HG03103 (cell line): ENCODE results near the gene TDRD7.

Source experiments
- ATAC-seq: cut with Tn5 transposase; IDR thresholded peaks from one replicate; pipeline ENCODE4 v1.9.1; 2021; ENCODE audit warnings: low read depth; ENCODE audit not compliant: unreplicated experiment

Gene TDRD7

DNA sequence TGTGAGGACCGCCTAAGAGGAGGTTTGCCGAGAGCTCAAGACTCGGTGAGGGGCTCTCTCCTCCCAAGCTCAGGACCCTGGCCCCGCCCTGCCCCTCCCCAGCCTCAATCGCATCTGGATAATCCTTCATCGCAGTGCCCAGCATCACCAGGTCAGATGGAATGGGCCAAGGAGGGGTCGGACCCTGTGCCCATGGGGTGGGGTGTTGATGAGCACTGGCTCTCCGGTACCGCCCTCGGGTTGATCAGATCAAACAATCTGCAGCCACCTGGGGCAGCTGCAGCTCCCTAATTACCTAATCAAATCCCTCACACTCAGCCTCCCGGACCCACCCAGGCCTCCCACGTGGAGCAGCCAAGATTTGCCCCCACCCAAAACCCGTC is 24.4 kb upstream of the TDRD7 start:
- ATAC-seq: no peak

DNA sequence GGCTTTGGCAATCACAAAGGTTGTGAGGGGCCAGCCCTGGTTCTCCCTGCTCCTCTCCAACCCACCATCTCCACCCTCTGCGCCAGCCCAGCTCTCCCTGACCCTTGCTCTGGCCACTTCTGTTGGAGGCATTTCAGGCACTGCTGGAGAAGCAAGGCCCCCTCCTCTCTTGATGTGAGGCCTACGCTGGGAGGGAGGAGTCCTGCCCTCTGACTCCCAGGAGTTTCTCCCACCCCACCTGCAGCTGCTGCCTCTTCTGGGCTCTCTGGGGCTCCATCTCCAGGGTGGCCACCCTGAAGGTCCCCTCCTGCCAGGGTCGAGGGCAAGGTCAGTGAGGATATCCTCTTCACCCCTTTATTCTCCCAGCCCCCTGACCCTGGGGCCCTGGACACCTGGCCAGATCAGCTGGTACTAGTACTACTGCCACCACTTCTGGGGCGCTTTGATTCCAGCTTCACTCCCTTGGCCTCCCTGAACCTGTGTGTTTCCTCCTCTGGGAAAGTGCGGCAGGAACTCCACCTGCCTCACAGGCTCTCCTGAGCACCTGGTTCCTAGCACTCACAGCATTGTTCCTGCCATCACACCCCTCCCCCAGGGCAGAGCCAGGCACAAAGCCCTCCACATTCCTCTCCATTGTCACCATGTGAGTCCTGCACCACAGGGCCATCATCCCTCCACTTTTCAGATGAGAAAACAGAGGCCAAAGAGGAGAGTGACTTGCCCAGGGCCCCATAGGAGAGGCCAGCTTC is 23.8 kb upstream of the TDRD7 start:
- no peak for ATAC-seq

DNA sequence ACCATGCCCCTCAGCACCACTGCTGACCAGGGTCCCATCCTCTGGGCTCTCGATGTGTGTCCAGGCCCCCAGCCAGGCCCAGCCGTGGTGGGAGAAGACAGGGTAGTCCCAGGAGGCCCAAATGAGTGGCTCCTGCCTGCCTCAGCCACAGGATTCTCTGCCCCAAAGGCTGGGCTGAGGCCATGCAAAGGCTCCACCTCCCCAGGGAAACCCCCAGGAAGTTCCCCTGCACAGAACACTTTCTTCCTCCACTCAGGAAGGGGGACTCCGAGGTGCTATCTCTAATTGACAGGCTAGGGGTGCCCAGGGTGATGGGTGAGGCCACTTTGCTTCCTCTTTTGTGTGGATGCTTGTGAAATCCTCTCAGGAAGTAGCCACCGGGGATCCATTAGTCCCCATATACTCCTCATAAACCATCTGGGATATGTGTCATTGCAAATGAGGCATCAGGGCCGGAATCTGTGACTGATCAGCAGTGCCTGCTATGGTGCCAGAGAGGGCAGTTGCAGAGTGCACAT is 23.1 kb upstream of the TDRD7 start:
- ATAC-seq: peak; percentile 52

DNA sequence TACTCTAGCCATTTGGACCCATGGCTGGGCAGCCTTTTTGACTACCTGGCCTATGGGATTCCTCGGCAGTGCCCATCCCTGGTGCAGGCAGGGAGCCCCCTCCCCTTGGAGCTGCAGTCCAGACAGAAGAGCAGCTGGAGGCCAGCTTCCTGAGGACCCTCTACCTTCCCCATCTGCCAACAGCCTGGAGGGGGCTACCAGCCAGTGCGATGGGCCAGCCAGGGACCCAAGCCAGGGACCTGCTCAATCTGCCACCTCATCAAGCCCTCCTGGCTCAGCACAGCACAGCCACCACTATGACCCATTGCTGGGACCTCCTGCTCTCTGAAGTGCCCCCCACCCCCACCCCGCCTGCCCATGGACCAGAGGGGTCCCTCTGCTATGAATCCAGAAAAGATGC is 22.6 kb upstream of the TDRD7 start:
- ATAC-seq: no peak

- ATAC-seq: no peak
Observed at GRCh38 chr9:97390791-97391406, 21.0 kb upstream of the TDRD7 start.

GRCh38 chr9:97394881-97395280 is 17.0 kb upstream of the TDRD7 start:
- ATAC-seq: no peak

- ATAC-seq: no peak
Observed at GRCh38 chr9:97395745-97396144, 16.2 kb upstream of the TDRD7 start.

DNA sequence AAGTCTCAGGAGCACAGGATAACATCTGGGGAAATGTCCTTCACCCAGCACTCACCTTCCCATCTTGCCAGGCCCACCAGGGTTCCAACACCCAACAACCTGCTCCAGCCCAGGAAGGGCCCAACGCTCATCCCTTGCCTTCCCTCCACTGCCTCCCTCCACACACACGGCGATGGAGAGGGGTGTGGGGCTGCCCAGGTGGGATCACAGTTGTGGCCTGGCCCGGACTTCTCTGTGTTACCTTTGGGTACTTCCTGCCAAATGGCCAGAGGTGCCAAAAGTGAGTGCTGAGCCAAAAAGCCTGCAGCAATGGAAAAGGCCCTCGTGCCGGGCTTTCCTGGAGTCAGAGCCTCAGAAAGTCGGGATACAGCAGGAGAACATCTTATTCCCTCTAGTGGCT is 15.6 kb upstream of the TDRD7 start:
- no peak for ATAC-seq

DNA sequence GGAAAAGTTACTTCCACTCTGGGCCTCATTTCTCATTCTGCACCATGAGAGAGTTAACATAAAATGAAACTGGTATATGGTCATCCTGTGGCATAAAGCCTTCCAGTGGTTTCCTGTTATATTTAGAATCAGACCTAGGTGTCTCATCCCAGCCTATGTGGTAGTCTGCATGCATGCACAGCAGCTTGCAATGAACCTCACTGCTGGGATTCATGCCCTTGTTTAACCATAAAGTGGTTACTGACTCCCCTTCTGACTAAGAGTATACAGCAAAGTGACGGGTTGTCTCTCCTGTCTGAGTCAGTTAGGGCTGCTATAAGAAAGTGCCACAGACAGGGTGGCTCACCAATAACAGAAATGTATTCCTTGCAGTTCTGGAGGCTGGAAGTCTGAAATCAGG is 14.7 kb upstream of the TDRD7 start:
- ATAC-seq: no peak

GRCh38 chr9:97398999-97399758 is 12.7 kb upstream of the TDRD7 start:
- ATAC-seq: no peak

DNA sequence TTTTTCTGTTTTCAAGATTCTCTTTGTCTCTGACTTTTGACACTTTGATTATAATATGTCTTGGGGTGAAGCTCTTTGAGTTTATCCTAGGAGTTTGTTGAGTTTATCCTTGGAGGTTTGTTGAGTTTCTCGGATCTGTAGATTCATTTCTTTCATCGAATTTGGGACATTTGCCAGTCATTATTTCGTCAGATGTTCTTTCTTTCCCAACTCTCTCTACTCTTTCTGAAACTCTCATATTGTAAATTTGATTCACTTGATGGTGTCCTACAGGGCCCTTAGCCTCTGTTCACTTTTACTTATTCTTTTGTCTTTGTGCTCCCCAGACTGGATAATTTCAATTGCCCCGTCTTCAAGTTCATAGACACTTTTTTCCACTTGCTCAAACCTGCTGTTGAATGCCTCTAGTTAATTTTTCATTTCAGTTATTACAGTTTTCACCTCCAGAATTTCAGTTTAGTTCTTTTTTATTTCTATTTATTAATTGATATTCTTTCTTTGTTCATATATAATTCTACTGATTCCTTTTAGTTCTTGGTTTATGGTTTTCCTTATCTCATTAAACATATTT is 8.1 kb upstream of the TDRD7 start:
- ATAC-seq: no peak

GRCh38 chr9:97405551-97405950 is 6.3 kb upstream of the TDRD7 start:
- ATAC-seq: no peak

GRCh38 chr9:97406620-97407177 is 5.2 kb upstream of the TDRD7 start:
- no peak for ATAC-seq

GRCh38 chr9:97408562-97408961 is 3.3 kb upstream of the TDRD7 start:
- ATAC-seq: no peak

- ATAC-seq: no peak
Observed at GRCh38 chr9:97411440-97411788, 482 bp upstream of the TDRD7 start.

DNA sequence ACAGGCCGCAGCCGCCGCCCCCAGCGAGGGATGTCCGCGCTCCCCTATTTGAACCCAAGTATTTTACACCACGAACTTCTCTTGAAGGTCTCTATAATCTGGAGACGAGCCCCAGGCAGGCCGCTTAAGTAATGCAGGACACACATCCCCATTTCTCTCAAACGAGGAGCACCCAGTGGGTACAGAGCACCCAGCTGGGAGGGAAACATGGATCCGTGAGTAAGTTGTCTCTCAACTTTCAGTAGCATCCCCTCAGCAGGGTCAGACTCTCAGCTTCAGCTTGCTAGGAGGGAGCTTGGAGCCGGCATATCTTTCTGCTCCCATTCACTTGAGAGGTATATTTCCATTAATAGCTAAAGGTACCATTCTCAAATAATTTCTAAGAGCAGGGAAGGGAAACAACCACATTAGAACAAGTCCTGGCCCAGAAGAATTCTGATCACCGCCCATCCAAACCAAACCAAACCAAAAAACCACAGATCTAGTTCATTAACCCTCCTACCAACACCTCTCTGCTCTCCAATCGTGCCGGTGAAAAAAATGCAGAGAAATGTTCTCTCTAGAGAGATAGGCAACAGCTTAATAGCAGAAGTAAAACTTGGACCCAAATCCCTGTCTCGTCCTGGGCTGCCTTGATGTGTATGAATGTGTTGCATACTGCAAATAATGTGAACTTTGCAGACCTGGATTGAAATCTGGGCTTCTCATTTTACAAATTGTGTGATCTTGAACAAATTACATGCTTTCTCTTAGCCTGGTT is 910 bp downstream of the TDRD7 start:
- no peak for ATAC-seq

GRCh38 chr9:97413462-97413861 is 1.6 kb downstream of the TDRD7 start:
- ATAC-seq: no peak

DNA sequence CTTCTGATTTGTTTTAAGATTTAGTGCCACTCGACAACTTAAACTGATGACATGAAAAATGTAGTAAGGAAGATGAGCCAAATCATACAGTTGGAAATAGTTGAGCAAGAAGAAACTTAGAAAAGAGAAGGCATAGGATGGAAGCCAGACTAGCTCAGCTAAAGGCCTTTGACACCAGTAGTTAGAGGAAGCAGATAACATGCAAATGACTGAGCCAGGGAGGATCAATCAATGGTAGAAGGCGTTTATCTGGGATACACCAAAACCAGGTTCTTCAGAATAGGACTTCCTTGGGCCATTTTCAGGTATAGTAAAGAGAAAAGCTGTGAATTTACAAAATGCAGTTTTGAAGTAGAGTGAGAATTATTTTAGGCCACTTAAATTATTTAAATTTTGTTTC is 3.2 kb downstream of the TDRD7 start:
- ATAC-seq: no peak

DNA sequence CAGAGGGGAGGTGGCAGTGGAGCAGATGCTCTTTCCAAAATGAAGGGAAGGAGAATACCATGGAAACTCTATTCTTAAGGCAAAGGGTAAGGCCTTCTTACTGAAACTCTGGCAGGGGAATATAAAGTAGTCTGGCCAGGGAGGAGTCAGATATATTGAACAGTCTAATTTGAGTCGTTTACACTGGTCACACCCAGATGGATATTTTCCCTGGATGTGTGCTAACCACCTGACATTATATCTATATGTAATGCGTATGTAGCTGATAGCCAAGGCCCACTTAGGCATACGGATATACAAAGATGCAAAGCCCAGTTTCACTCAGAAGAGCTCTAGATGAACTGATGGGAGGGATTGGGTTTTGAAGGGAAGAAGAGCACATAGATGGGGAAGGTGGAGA is 7.0 kb downstream of the TDRD7 start:
- no peak for ATAC-seq

- ATAC-seq: no peak
Observed at GRCh38 chr9:97419309-97419867, 7.5 kb downstream of the TDRD7 start.
